ENCODE measurements around the gene VPS13D. TPM values are rescaled to one million over a fixed set of nuclear protein-coding genes. Genes with fewer than 3 reads are reported as not detected.

Gene VPS13D
- total RNA-seq, 1 experiment from 2014 or later: 20.2 TPM

GRCh38 chr1:12490532-12491142, 260.8 kb downstream of the VPS13D start:
- Histone ChIP-seq H3K23ac (ENCODE audit: insufficient read length, low read depth, low read length) (no peak overlapping the region), H3T11ph (ENCODE audit: low read length) (no peak overlapping the region), H2BK20ac (ENCODE audit: low read depth, low read length, poor library complexity, severe bottlenecking) (no peak overlapping the region), H3K79me2 (ENCODE audit: insufficient read depth, low read length) (no peaks in the 10 kb centered on the region), H4K91ac (ENCODE audit: insufficient read length, low read depth, low read length) (no peak overlapping the region), H2BK120ac (ENCODE audit: low read depth, low read length, poor library complexity, severe bottlenecking) (no peak overlapping the region), H3K27ac (ENCODE audit: insufficient read length, low read depth, low read length) (no peak overlapping the region), H4K5ac (ENCODE audit: insufficient read length, low read depth, low read length) (no peak overlapping the region), H2AK5ac (ENCODE audit: insufficient read length, low read length) (no peak overlapping the region), H3K4me1 (ENCODE audit: insufficient read depth, low read length) (no peaks in the 10 kb centered on the region), H3K18ac (ENCODE audit: insufficient read length, low read depth, low read length) (no peak overlapping the region), H3K4ac (ENCODE audit: low read depth, low read length) (no peak overlapping the region), H3K56ac (ENCODE audit: insufficient read length, low read depth, low read length) (no peak overlapping the region), H2BK12ac (ENCODE audit: insufficient read length, low read depth, low read length) (no peak overlapping the region), H3K4me2 (ENCODE audit: insufficient read depth, insufficient read length, low read length) (no peak overlapping the region), H2BK5ac (ENCODE audit: insufficient read length, low read length) (no peak overlapping the region), H3K79me1 (ENCODE audit: insufficient read depth, low read depth, low read length, poor library complexity, severe bottlenecking) (no peaks in the 10 kb centered on the region), H2AFZ (ENCODE audit: low read length) (no peak overlapping the region), H2BK15ac (ENCODE audit: low read depth, low read length) (no peak overlapping the region), H3K9me3 (ENCODE audit: control insufficient read depth, low read depth, low read length) (peaks cover 29% of the 10 kb centered on the region), H4K8ac (replicated peaks; ENCODE audit: insufficient read length, low read depth, low read length) (no peak overlapping the region), H3K23me2 (ENCODE audit: insufficient read length, low read depth, low read length, poor library complexity, severe bottlenecking) (no peaks in the 10 kb centered on the region), H4K20me1 (ENCODE audit: control insufficient read depth, insufficient read depth, insufficient read length) (peaks cover 2% of the 10 kb centered on the region), H3K27me3 (ENCODE audit: insufficient read depth, low read length) (no peaks in the 10 kb centered on the region), H3K14ac (ENCODE audit: insufficient read depth, low read length) (no peak overlapping the region; the same call in 1 of the 2 replicates), H3K9ac (ENCODE audit: extremely low read depth, insufficient read length, low read length) (no peak overlapping the region)
- no CpG with 5 or more reads among the region's 11 CpGs for WGBS (ENCODE audit: extremely low coverage, insufficient read length, low lambda C conversion rate)
- Mint-ChIP-seq H3K9me3 (peaks cover 26 to 31% of the 10 kb centered on the region in 2 experiments; a peak in 4 of 5 replicates), H3K4me3 (no peak overlapping the region), H3K4me1 (peaks cover 5 to 6% of the 10 kb centered on the region in 2 experiments; a peak in 3 of 4 replicates), H3K27ac (no peak overlapping the region), H3K27me3 (ENCODE audit: low read depth) (no peaks in the 10 kb centered on the region; the same call in 1 of the 2 replicates), H3K36me3 (ENCODE audit: insufficient read depth in 1 of 3, low read depth in 3 of 3) (peaks cover 26 to 41% (median 35%) of the 10 kb centered on the region in 3 experiments)
- no peak for TF ChIP-seq CTCF (conservative IDR thresholded peaks at IDR 0.05)
- DNase-seq: no peak

Measured in H9 (cell line).